Fibroblast of lung (primary cell): ENCODE results near the gene NECAP2. TPM values are rescaled to one million over a fixed set of nuclear protein-coding genes. Genes with fewer than 3 reads are reported as not detected.

Source experiments
- DNase-seq, 2 donors: peaks; one replicate each; pipeline versions ENCODE4 v3.0.0 to v3.0.0-alpha.2; 2010; ENCODE audit warnings: low read depth in 2 of 2
- H2AFZ ChIP-seq: 2 replicates; pipeline ENCODE4 v1.5.1; 2012; ENCODE audit warnings: low read length, control low read depth, inconsistent platforms
- H3K27ac ChIP-seq: 2 replicates; pipeline ENCODE4 v1.5.1; 2011; ENCODE audit warnings: low read length, control low read depth; ENCODE audit not compliant: insufficient read depth
- H3K27me3 ChIP-seq: 2 replicates; pipeline ENCODE4 v1.5.1; 2011; ENCODE audit warnings: mild to moderate bottlenecking, low read length; ENCODE audit not compliant: control insufficient read depth, insufficient read depth
- H3K36me3 ChIP-seq: 2 replicates; pipeline ENCODE4 v1.5.1; 2011; ENCODE audit warnings: low read length; ENCODE audit not compliant: control insufficient read depth, insufficient read depth
- H3K4me1 ChIP-seq: 2 replicates; pipeline ENCODE4 v1.5.1; 2011; ENCODE audit warnings: low read length; ENCODE audit not compliant: control insufficient read depth, insufficient read depth; ENCODE audit errors: extremely low read depth
- H3K4me2 ChIP-seq: 2 replicates; pipeline ENCODE4 v1.5.1; 2011; ENCODE audit warnings: low read length, control low read depth; ENCODE audit not compliant: insufficient read depth; ENCODE audit errors: extremely low read depth
- H3K4me3 ChIP-seq, 4 experiments: fragments of 200-600 bp in 1 of 4; sonication (generic) in 1 of 4; replicated peaks in 1 of 4; 2 replicates each; pipeline ENCODE4 v1.5.1; 2011 to 2016; ENCODE audit warnings: low read length in 4 of 4, low read depth in 3 of 4, mild to moderate bottlenecking in 3 of 4, control low read depth in 2 of 4, inconsistent platforms in 1 of 4, mixed read lengths in 1 of 4; ENCODE audit not compliant: insufficient read depth in 1 of 4; ENCODE audit errors: control extremely low read depth in 1 of 4
- H3K79me2 ChIP-seq: 2 replicates; pipeline ENCODE4 v1.5.1; 2012; ENCODE audit warnings: mild to moderate bottlenecking, low read length, inconsistent platforms; ENCODE audit not compliant: control insufficient read depth, insufficient read depth
- H3K9ac ChIP-seq: 2 replicates; pipeline ENCODE4 v1.5.1; 2011; ENCODE audit warnings: mild to moderate bottlenecking, low read length, control low read depth; ENCODE audit not compliant: insufficient read depth
- H3K9me3 ChIP-seq: 2 replicates; pipeline ENCODE4 v1.5.1; 2012; ENCODE audit warnings: low read depth, low read length; ENCODE audit not compliant: control insufficient read depth, insufficient read depth
- H4K20me1 ChIP-seq: 2 replicates; pipeline ENCODE4 v1.5.1; 2011; ENCODE audit warnings: low read length; ENCODE audit not compliant: control insufficient read depth, insufficient read depth; ENCODE audit errors: extremely low read depth
- CTCF ChIP-seq, 2 donors: IDR thresholded peaks in 1 of 2; conservative IDR thresholded peaks in 1 of 2; 1 replicate in 1 of 2; 2 replicates in 1 of 2; pipeline ENCODE4 v1.5.1; 2011 to 2012; ENCODE audit warnings: low read length in 2 of 2, control low read depth in 1 of 2, inconsistent platforms in 1 of 2, low read depth in 1 of 2, mild to moderate bottlenecking in 1 of 2
- EZH2 ChIP-seq: IDR thresholded peaks from 2 replicates; pipeline ENCODE4 v1.5.1; 2012; ENCODE audit warnings: low read length, control low read depth, mild to moderate bottlenecking; ENCODE audit errors: missing control alignments
- polyA plus RNA-seq, 2 donors: library from polyadenylated mRNA; depleted of rRNA in 1 of 2; stranded (reverse) in 1 of 2; unstranded in 1 of 2; fragments of >200 nt; gene quantifications; 2 replicates each; pipeline ENCODE4 v1.2.1, GENCODE V29; 2011 to 2012; ENCODE audit warnings: missing spikeins in 1 of 2
- total RNA-seq: library from RNA; depleted of rRNA; stranded (reverse); fragments of >200 nt; gene quantifications from 2 replicates; pipeline ENCODE4 v1.2.1, GENCODE V29; 2014

Gene NECAP2
- total and polyA plus RNA-seq, 2 donors (not counting 1 experiment from before 2014, with no cell fraction given), result 83.9 to 97.0 TPM

GRCh38 chr1:16434007-16434406, 6.5 kb upstream of the NECAP2 start:
- H3K79me2 ChIP-seq, result no peaks in the 10 kb centered on the region
- no peak overlapping the region for H3K27ac ChIP-seq
- H3K9ac ChIP-seq, result no peak overlapping the region
- peaks cover 2% of the 10 kb centered on the region for H3K27me3 ChIP-seq
- H2AFZ ChIP-seq, result no peak overlapping the region
- no peak for DNase-seq
- H3K36me3 ChIP-seq, result no peaks in the 10 kb centered on the region
- no peaks in the 10 kb centered on the region for H4K20me1 ChIP-seq
- H3K4me3 ChIP-seq, result no peak overlapping the region
- no peaks in the 10 kb centered on the region for H3K9me3 ChIP-seq
- H3K4me2 ChIP-seq, result no peak overlapping the region
- TF ChIP-seq EZH2 (no peak), CTCF (conservative IDR thresholded peaks at IDR 0.05 in 1 of 2, IDR thresholded peaks at IDR 0.05 in 1 of 2; ENCODE audit: low read depth in 1 of 2, low read length in 2 of 2) (no peak)
- no peaks in the 10 kb centered on the region for H3K4me1 ChIP-seq

GRCh38 chr1:16434501-16434900, 6.0 kb upstream of the NECAP2 start:
- TF ChIP-seq EZH2 (no peak), CTCF (conservative IDR thresholded peaks at IDR 0.05 in 1 of 2, IDR thresholded peaks at IDR 0.05 in 1 of 2; ENCODE audit: low read depth in 1 of 2, low read length in 2 of 2) (no peak)
- Histone ChIP-seq H3K36me3 (no peaks in the 10 kb centered on the region), H3K4me3 (no peak overlapping the region)

GRCh38 chr1:16436946-16437474, 3.5 kb upstream of the NECAP2 start, which contains the start of gene SPATA21:
Gene SPATA21 (minus strand): TSS chr1:16437424. CDS start chr1:16431371, 6,053 bp downstream.
- H3K79me2 ChIP-seq, result peaks cover 15% of the 10 kb centered on the region
- H3K4me1 ChIP-seq, result peaks cover 2% of the 10 kb centered on the region
- no peak for DNase-seq
- H3K4me3 ChIP-seq, result no peak within 1 kb of the TSS
- H3K9ac ChIP-seq, result no peak within 1 kb of the TSS
- H3K36me3 ChIP-seq, result no peaks in the 10 kb centered on the region
- H3K27me3 ChIP-seq, result peaks cover 2% of the 10 kb centered on the region
- H4K20me1 ChIP-seq, result no peaks in the 10 kb centered on the region
- no peak within 1 kb of the TSS for H3K4me2 ChIP-seq
- no peak within 1 kb of the TSS for H3K27ac ChIP-seq
- TF ChIP-seq CTCF (conservative IDR thresholded peaks at IDR 0.05 in 1 of 2, IDR thresholded peaks at IDR 0.05 in 1 of 2; ENCODE audit: low read depth in 1 of 2, low read length in 2 of 2), result no peak
- TF ChIP-seq EZH2, result no peak
- H3K9me3 ChIP-seq, result no peaks in the 10 kb centered on the region
- H2AFZ ChIP-seq, result no peak within 1 kb of the TSS

More at GRCh38 chr1:16434501-16434900, 6.0 kb upstream of the NECAP2 start:
- Histone ChIP-seq H3K4me2 (no peak overlapping the region), H3K4me1 (no peaks in the 10 kb centered on the region), H3K9ac (no peak overlapping the region), H4K20me1 (no peaks in the 10 kb centered on the region), H3K27ac (no peak overlapping the region), H3K79me2 (no peaks in the 10 kb centered on the region), H3K27me3 (peaks cover 2% of the 10 kb centered on the region), H2AFZ (no peak overlapping the region), H3K9me3 (no peaks in the 10 kb centered on the region)
- DNase-seq, result no peak
